GM18517 (cell line): ENCODE measurements around the gene CAPZA2.
"Not testable (repeated sequence)": the region's sequence is repeated elsewhere in the genome, so short reads cannot be mapped to it uniquely, and the experiment has no call there.

ENCODE experiments used
- ATAC-seq: cut with Tn5 transposase; IDR thresholded peaks from one replicate; pipeline ENCODE4 v1.9.1; 2021; ENCODE audit warnings: mild to moderate bottlenecking, moderate library complexity; ENCODE audit not compliant: unreplicated experiment

CAPZA2 gene

DNA sequence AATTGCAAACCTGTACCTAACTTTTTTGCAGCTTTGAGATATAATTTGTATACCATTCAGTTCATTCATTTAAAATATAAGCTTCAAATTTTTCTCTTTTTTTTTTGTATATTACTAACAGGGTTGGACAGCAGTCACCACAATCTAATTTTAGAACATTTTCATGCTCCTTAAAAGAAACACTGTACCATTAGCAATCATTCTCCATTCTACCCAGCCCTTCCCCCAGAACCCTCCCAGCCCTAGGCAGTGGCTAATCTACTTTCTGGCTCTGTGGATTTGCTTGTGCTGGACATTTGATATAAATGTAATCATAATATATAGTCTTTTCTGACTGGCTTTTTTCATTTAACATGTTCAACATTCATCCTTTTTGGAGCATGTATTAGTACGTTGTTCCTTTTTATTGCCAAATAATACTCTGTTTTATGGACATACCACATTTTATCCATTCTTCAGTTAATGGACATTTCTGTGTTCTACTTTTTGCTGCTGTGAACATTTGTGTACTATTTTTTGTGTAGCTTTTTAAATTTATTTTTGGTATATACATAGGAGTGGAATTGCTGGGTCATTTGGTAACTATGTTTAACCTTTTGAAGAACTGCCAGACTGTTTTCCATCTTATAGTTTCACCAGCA lies 50.0 kb downstream of the CAPZA2 start:
- no peak for ATAC-seq

DNA sequence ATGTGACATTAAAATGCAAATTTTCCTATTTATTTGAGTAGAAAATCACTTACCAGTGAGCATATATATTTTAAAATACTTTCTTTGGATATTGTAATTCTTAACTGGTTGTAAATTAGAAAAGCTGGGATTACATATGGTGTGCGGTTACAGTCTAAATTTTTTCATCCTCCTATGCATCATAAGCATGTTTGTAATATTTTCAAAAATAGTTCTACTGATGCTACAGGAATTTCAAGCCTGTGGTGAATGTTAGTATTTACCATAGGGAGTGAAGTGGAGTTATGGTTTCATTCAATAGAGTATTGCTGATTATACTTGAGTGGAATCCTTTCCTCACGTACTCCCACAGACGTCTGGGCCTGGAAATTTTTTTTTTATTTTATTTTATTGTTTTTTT lies 56.3 kb downstream of the CAPZA2 start:
- ATAC-seq: no peak

DNA sequence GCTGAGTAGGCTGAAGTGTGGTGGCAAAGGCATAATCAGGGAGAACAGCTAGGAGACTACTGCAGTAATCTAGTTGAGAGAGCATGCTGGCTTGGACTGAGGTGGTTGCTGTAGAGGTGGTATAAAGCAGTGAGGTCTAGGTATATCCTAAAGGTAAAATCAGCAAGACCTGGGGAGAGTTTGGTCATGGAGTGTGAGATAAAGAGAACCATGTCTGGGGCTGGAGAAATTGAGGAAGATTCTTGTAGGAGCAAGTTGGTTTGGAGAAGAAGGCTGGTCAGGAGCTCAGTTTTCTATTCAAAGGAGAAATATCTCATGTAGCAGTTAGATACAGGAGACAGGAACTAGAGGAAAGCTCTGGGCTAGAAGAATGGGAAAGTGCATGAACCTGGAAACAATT lies 58.0 kb downstream of the CAPZA2 start:
- no peak for ATAC-seq

DNA sequence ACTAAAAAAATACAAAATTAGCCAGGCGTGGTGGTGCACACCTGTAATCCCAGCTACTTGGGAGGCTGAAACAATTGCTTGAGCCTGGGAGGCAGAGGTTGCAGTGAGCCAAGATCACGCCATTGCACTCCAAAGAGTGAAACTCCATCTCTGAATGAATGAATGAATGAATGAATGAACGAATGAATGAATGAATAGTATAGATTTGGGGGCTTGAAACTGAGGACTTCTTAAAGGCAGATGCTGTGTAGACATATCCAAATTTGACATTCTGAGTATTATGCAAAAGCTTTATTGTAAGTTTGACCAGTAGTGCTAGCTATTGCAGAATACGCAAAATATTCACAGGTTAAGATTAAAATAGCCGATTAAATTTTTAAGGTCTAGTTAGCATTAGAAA lies 60.2 kb downstream of the CAPZA2 start:
- ATAC-seq: no peak

DNA sequence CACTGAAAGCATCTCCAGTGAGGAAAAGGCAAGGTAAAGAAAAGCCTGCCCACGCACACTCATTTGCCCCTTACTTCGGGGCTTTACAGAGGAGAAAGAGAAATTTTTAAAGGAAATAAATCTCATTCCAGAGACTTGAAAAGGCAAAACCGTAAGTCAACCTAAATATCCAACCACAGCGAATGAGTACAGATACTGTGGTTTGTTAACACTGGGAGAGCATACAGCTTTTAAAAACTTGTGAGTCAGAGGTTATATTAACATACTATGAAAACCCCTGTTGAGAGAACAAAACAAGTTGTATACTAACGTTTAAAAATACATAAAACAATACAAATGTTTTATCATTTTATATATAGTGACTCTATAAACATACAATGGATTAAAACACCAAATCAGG lies 62.4 kb downstream of the CAPZA2 start:
- ATAC-seq: no peak

DNA sequence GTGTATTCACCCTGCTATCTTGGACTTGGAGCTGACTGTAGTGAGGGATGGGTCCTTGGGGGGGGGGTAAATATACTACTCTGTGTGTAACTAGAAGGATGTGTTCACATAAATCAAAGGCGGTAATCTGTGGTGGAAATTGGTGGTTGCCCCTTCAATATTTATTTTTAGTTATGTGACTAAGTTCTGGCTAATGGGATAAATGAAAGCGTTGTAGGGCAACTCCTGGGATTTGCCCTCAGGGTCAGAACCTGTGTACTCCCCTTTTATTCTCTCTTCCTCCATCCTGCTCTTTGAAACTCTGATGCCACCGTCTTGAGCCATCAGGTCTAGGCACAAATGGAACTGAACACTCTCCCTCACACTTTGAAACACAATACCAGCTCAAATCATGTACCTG lies 66.6 kb downstream of the CAPZA2 start:
- no peak for ATAC-seq

DNA sequence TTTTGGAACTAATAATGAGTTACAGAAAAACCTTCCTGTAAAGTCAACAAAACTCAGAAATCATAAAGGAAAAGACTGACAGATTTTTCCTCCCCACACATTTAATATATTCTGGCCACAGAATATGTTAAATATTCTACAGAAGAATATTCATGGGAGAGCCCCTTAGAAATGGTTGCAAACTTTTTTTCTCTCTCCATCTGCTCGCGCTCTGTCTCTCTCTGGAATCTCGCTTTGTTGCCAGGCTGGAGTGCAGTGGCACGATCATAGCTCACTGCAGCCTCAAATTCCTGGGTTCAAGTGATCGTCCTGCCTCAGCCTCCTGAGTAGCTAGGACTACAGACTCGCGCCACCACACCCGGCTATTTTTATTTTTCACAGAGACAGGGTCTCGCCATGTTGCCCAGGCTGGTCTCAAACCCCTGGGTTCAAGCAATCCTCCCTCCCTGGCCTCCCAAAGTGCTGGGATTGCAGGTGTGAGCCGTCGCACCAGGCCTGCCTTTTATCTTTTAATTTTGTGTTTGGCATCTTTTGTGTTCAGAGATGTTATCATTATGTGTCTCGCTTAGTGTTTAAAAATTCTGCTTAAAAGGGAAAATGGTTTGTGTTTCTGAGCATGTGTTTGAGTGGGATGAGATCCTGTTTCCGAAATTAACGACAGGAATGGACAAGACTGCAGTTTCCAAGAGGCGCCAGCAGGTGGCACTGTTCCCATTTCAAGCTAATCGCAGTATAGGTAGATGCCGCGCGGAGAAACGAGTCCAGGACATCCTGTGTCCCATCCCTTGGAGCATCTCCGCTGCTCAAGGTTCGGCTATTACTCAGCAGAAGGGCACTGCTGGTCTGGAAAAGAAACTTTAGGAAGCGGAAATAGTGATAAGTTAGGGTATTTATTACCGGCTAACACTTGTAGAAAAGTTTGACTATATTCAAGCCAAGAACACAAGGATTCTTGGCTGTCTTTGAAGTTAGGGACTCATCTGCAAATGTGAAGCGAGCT lies 67.8 kb downstream of the CAPZA2 start:
- peak; percentile 79 for ATAC-seq

DNA sequence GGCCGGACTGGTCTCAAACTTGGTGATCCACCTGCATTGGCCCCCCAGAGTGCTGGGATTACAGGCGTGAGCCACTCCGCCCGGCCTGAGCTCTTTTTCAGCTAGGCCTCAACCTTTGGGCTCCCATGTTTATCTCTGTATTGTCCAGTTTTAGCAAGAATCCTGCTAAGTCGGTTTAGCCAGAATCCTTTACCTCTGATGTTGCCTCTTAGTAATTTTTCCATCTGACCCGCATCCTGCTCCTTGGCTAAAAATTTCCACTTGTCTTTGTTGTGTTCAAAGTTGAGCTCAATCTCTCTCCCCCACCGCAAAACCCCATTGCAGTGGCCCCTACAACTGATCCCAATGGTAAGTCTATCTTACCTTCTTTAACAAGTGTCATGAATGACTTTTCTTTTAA lies 70.2 kb downstream of the CAPZA2 start:
- ATAC-seq: no peak

DNA sequence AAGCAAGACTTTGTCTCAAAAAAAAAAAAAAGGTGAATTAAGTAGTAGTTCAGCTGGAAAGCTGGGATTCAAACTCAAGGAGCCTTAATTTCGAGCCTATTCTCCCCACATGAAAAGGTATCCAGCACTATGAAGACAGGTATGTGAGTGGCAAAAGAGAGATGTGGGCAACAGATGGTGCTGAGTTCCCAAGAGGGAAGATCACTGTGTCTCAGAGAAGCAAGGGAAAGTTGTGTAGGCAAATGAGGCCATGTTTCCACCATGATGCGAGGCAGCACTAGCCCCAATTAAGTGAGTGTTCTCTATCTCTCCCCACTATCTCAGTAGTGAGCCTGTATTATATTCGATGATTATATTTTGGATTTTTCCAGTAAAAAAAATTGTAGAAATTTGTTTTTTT lies 71.1 kb downstream of the CAPZA2 start:
- ATAC-seq: no peak

DNA sequence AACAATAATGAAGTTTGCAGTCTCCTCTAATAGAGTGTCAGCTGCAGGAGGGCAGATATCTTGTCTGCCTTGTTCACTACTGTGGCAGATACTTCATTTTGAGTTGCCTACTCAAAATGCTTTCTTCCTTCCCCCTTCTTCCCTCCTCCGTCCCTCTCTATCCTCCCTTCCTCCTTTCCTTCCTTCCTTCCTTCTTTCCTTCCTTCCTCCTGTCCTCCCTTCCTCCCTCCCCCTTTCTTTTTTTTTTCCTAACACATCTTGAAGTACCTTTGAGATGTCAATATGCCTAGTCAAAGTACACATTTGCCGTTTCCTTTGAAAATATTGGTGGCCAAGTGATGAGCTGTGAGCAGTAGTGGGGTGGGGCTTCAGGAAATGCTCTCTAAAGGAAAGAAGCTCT lies 72.2 kb downstream of the CAPZA2 start:
- ATAC-seq: no peak

DNA sequence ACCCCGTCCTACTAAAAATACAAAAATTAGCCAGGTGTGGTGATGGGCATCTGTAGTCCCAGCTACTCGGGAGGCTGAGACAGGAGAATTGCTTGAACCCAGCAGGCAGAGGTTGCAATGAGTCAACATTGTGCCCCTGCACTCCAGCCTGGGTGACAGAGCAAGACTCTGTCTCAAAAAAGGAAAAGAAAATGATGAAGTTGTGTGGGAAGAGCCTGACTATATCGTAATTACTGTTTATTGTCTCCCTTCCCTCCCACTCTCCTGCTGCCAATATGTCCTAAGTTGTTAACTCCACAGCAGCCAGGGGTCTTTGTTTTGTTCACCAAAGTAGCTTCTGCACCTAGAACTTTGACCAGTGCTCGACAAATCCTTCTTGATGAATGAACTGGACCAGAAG lies 74.5 kb downstream of the CAPZA2 start:
- ATAC-seq: not testable (repeated sequence)

DNA sequence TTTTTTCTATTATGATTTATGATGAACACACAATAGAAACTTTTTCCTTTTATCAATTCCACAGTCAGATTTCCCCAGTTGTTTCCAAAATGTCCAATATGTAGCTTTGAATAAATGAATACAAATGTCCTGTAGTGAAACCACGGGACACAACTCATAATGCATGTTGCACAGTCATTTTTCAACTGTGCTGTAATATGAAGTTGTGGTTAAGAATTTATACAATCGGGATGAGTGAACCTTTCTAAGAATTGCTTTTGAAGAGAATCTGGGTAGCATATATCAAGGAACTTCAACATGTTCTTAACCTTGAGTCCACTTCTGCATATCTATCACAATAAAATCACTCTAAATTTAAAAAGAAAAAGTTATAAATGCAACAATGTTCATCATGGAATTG lies 76.3 kb downstream of the CAPZA2 start:
- no peak for ATAC-seq

DNA sequence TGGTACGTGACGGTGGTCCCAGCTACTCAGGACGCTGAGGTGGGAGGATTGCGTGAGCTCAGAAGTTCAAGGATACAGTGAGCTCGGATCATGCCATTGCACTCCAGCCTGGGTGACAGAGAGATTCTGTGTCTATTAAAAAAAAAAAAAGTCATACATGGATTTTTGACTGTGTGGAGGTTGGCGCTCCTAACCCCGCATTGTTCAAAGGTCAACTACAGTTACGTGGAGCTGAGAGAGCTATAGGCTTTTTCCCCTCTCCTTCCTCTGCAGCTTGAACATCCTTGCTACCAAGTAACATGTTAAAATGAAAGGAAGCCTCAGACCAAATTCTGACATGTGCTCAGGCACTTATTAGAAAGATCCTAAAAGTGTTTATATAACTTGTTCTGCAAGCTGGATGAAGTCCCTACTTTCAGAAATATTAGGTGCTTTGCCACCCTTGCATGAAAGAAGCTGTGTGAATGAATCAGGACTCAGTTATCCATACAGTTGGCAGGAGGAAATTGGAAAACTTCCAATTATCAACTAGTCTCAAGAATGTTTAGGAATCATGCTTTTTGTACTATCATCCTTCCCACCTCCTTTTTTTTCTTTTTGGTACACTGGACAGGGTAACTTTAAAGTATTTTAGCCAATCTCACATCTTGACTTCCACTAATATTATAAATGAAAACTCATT lies 78.4 kb downstream of the CAPZA2 start:
- no peak for ATAC-seq

DNA sequence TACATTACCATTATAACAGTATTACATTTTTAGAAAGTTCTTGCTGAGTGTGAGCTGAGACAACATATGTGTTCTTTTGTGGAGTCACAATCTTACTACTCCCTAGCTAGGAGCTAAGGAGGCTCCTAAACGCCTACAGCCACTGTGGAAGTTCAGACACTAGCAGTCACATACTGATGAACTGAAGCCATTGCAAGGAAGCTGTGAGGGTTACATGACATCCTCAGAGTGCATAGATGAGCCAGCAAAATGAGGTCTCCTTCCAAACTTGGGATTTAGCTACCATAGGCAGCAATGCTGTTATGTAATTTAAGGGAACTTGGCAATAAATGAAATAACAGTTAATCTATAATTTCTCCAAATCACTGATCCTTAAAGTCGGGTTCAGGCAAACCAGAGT lies 80.1 kb downstream of the CAPZA2 start:
- ATAC-seq: no peak

DNA sequence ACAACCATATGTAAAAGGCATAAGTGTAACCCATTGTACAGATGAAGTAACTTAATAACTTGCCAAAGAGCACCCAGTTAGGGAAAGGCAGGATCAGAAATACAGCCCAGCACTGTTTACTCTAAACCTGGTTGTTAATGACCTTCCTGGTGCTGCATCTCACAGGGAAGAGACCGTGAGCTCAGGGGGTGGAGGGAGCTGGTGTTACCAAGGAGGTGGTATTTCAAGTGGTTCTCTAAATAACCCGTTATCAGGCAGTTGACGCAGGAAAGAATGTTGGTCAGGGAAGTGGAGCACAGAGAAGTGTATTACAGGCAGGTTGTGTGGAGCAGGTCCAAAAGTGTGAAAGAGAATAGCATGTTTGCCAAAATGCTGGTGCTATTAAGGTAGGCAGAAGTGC lies 86.5 kb downstream of the CAPZA2 start:
- ATAC-seq: no peak

DNA sequence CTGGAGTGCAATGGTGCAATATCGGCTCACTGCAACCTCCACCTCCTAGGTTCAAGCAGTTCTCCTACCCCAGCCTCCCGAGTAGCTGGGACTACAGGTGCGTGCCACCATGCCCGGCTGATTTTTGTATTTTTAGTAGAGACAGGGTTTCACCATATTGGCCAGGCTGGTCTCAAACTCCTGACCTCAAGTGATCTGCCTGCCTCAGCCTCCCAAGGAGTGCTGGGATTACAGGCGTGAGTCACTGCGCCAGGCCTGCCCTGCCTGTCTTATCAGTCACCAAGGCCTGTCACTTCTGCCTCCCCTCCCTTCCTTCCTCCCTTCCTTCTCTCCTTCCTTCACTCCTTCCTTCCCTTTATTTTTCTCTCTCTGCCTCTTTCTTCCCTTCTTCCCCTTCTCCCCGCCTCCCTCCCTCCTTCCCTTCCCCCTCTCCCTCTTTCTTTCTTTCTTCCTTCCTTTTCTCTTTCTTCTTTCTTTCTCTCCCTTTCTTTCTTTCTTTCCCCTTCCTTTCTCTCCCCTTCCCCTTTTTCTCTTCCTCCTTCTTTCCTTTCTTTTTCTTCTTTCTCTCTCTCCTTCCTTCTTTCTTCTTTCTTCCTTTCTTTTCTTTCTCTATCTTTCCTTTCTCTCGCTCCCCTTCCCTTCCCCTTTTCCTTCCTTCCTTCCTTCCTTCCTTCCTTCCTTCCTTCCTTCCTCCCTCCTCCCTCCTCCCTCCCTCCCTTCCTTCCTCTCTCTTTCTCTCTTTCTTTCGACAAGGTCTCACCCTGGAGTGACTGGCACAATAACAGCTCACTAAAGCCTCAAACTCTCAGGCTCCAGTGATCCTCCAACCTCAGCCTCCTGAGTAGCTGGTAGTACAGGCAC lies 87.8 kb downstream of the CAPZA2 start:
- no peak for ATAC-seq

DNA sequence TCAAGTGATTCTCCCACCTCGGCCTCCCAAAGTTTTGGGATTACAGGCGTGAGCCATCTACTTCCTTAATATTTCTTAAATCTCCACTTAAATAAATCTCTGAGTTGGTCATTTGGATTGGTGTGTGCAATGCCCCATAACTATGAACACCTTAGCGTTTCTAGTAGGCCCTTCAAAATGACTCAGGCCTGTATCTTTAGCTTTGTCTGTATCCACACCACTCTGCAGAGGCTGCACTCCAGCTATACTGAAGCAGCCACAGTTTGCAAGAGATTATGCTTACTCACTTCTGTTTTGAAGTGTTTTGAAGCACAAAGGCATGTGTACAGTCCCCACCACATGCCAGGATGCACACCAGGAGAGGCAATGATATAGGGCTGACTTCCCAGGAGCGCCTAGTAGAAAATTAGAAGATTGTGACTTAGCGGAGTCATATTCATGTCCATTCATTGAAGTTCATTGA lies 88.5 kb downstream of the CAPZA2 start:
- ATAC-seq: no peak

DNA sequence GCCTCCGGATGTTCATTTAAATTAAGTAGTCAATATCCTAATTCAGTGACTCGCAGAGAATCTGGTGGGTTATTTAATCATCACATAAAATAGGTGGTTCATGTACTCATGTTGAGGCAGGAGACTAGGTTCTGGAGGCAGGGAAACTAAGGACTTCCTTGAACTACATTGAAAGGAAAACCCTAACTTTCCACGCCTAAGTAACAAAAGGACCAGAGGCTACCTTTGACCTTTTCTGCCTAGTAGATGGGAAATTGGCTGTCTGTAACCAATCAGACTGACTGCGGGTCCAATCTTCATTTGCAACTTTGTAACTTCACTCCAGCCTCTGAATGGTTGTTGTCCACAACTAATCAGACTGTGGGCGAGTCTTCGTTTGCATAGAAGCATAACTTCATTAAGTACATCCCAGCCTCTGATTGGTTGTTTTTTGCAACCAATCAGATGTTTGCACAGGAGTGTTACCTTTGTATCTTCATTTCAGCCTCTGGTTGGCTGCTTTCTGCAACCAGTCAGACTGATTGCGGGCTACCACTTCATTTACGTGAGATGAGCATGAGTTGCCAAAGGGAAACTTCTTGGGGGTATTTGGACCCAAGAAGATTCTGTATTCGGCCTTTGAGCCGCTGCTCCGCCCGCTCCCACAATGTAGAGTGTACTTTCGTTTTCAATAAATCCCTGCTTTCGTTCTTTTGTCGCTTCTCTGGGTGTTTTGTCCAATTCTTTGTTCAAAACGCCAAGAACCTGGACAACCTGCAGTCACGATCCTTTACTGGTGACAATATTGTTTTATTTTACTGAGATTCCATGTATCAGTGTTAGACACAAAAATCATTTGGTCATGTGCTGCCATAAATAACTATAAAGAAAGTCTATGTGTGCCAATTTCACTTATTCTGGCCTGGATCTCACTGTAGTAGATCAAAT lies 89.2 kb downstream of the CAPZA2 start:
- ATAC-seq: no peak

DNA sequence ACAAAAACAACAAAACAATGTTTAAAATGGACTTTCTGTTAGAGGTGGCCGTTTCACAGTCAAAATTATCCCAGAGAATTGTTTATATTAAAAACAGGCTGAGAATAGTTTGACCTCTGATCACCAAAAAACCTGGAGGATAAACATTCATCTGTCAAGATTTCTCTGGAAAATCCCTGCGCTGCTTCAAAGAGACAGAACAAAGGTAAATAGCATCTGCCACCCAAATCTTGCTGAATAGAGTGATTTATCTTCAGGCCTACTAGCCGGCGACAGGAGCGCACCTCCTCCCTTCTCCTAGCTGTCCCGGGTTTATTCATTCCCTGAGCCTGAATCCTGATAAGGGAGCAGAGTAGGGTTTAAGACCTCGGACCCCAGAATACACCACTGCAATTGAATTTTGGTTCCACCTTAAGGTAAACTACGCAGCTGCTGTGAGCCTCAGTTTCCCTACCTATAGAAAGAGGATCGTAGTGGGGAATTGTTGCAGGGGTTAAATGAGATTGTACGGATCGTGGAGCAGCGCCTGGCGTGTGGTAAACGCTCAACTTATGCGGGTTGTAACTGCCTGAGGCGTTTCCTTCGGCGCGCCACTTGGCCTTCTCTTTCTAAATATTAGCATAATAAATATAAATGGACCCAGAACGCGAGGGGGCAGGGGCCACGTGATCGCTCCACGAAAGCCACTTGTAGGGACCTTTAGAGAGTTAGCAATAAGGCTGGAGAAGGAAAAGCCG lies 90.4 kb downstream of the CAPZA2 start:
- peak; percentile 29 for ATAC-seq
